ENCODE measurements around the gene TSEN2.
"Not testable (repeated sequence)": the region's sequence is repeated elsewhere in the genome, so short reads cannot be mapped to it uniquely, and the experiment has no call there.

Gene TSEN2

DNA sequence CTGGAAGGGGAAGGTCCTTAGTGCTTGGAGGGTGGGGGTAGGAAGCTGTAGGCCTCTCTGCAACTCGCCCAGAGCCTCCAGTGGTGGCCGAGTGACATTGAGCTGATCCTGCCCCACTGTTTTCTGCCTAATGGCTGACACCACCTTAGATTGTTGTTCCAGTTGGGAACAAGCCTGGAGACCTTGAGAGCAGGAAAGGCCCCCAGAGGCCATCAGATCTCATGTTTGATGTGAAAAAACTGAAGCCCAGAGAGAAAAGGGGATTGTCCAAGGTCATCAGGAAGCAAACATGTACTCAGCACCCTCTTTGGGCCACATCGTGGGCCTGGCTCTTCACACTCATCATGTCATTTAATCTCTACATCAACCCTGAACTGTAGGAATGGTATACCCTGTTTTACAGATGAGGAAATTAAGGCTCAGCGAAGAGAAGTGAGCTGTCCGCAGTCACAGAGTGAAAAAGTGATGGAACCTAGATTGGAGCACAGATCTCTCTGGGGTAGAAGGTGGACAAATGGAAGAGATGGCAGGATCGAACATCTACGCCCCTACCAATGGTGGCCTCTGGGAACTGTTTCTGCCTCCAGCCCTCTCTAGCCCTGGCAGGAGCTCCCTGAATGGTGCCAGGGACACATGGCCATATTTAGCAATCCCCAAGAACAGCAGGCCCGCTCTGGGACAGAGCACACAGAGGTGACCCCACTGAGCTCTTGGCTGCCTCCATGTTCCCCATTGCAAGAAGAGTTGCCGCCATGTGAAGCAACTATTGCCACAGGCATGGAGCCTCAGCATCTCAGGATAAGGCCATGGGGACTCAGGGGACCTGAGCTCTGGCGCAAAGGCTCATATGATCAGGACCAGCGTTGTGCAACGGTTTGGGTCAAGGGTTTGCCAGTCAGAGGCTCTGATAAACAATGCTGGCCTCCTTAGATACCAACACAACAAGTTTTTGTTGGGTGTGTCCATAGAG lies 31.6 kb upstream of the TSEN2 start:
- DNase-seq = no peak

DNA sequence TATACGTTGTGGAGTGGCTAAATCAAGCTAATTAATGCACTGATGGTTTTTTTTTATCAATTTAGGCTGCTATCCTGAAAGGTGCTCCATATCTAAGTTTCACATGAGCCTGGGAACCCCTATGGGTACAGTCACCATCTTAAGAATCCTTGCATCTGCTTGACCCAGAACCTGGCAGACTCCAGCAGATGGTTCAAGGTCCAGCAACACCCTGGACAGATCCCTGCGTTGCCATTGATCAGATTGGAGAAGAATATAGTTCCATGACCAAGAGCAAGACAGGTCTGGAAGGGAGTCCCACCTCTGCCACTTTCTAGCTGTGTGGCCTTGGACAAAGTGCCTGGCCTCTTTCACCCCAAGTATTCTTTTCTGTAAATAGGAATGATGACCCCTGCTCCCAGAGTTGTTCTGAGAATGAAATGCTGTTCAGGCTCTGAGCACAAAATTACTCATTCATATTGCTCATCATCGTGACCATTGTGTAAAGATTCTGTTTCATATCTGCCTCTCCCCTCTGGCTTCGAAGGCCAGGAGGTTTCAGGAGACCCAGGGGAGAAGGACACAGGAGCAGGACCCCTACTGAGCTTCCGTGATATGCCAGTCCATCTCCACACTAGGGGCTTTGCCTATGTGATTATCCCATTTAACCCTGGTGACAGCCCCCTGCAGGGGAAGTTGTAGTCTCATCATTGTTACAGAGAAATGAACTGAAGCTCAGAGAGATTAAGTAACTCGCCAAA lies 30.0 kb upstream of the TSEN2 start:
- no peak for DNase-seq

DNA sequence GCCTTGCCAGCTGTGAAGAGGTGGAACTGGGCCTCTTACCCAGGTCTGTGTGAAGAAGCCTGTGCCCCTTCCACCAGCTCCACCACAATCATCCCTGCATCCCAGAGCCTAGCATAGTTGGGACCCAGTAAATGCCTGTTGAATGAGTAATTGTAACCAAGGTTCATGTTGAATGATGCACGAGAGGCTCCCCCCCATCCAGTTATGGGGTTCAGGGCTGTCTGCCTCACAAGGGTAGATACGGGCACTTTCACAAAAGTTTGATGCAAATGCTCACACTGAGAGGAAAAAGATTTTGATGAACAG lies 29.5 kb upstream of the TSEN2 start:
- DNase-seq = no peak

DNA sequence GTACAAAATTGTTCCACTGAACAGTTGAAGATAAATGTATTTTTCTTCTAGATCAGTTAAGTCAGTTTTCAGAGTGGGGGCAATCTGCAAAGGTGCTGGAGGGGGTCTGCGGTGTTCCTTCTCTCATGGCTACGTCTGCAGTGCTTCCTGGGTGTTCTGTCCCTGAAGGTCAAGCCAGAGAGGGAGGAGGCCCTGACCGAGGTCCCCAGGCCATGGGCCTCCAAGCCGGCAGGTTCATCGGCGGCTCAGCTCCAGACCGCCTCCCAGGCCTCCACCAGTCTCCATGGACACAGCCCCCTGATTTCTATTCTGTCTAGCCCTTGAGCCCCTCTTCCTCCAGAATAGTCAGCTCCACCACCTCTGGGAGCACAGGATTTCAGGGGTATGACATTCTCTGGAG lies 28.5 kb upstream of the TSEN2 start:
- DNase-seq = no peak

DNA sequence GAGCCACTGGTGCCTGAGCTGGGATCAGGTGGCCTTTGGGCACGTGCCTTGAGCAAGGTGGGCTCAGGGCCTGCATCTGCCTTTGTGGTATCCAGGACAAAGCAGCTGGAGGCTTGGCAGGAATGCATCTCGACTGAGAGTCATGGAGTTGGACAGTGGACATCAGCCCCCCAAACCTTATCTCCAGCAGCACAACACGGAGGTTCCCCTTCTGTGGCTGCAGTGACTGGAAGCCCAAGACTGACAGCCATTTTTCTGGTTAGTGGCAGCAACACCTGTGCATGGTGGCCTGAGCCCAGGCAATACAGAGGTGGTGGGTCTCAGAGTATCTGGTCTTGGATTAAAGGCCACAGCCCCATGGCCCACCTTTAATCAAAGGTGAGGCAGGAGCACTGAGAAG lies 27.8 kb upstream of the TSEN2 start:
- DNase-seq = no peak

DNA sequence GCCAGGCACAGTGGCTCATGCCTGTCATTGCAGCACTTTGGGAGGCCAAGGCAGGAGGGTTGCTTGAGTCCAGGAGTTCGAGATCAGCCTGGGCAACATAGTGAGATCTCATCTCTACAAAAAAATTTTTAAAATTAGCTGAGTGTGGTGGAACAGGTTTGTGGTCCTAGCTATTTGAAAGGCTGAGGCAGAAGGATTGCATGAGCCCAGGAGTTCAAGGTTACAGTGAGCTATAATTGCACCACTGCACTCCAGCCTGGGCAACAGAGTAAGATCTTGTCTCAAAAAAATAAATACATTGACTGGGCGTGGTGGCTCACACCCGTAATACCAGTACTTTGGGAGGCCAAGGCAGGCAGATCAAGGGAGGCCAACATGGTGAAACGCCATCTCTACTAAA lies 26.9 kb upstream of the TSEN2 start:
- DNase-seq = not testable (repeated sequence)

DNA sequence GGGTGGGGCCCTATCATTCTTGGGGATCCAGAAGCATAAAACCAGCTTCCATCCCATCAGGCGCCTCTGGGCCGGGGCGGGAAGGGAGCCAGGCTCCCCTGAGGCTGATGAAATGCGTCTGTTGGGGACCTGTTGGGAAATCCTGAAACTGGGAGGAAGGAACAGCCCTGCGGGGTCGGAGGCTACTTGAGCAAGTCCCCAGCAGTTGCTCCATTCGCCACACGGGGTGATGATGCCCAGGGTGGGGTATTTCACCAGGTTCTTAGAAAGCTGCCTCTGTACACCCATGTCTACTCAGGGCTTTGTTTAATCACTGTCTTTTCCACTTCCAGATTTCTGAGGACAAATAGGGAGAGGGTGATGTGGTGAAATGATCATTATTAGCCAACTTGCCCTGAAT lies 25.4 kb upstream of the TSEN2 start:
- no peak for DNase-seq

DNA sequence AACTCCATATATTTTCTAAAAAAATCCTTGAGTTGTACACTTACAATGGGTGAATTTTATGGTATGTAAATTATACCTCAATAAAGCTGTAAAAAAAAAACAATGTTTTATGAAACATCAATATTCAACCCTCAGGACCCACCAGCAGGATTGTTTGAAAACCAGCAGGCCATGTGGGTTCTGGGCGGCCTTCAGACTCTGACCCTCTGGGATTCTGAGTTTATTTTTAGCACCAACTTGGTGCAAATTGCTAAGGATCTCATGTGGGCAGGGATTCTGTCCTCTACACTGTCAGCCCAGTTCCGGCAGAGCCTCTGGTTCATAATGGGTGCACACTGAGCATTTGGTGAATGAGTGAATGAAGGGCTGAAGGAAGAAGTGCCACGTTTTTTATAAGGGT lies 24.2 kb upstream of the TSEN2 start:
- DNase-seq = no peak

DNA sequence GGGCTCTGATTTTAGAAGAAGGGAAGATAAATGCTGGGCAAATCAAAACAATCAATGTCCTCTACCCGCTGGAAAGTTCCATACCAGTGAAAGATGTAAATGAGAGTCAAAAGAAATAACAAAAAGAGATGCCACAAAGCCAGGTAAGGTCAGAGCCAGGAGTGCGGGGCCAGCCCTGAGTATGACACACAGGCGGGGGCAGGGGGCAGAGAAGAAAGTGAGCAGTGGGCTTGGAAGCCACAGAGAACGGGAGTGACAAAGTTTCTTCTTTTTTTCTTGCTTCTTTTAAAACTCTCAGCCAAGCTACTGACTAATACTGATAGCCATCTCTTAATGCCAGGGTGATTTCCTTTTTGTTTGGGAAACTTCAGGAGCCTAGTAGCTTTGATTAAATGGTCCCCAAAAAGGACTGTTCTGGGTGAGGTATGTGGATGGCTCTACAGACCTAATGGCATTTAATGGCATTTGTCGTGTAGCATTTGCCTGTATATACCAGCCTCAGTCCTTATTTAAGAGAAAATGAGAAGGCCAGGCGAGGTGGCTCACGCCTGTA lies 23.1 kb upstream of the TSEN2 start:
- no peak for DNase-seq

DNA sequence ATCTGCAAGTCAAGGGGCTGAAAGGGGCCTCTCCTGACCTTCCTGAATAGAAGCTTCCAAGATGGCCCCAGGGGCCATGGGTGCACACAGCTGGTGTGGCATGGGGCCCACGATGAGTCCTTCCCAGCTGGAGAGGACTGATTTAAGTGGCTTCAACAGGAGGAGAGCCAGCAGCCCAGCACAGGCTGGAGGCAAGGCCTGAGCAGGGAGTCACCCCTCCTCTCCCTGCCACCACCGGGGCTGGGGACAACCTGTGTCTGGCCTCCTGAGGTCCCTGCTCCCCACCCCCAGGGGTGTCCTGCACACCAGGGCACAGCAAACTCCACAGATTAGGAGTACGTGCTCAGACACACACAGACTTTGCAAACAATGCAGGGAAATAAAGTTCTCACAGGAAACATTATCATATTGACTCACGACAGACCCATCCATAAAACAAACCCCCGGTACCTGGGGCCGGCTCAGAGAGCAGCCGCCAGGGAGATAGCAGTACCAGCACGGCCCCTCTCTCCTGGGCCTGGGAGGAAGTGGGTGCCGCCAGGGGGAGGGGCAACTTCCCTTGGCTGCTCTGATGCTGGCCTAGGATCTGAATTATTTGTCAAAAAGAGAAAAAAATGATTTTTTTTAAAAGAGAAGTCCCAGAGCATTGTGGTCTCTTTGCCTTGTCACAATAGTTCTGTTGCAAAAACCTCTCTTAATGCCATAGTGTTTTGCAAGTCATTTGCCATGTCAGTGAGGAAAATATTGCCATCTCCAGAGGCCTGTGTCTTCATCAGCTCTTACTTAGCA lies 21.9 kb upstream of the TSEN2 start:
- no peak for DNase-seq

DNA sequence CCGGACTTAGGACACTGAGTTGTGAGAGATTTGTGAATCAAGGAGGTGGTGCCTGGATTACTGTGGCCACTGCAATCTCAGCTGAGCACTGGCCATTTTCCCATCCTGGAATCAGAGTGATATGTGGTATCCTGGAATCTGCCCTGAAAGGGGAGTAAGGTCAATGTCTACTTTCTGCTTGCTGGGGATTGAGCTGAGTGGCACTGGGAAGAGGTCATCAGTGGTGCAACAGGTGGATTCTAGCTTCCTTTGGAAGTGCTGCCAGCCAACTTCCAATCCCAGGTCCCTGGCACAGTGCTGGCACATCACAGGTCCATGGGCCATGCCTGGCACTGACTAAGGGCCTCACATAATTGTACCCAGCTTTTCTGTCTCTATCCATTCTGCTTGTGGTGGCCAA lies 20.6 kb upstream of the TSEN2 start:
- no peak for DNase-seq

DNA sequence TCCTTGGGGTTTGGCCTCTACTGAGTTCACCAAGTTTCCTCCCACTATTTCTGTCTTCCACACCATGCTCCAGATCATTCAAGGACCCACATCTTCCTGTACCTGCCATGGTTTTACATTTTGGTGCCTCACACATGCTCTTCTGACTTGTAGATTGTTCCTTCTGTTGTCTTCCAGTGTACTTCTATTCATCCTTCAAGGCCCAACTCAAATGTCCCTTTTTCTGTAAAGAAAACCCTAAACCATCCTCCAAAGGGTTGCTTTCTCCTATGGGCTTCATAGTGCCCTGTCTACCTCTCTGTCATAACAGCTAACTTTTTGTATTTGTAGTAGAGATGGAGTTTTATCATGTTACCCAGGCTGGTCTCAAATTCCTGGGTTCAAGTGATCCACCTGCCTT lies 20.1 kb upstream of the TSEN2 start:
- no peak for DNase-seq

DNA sequence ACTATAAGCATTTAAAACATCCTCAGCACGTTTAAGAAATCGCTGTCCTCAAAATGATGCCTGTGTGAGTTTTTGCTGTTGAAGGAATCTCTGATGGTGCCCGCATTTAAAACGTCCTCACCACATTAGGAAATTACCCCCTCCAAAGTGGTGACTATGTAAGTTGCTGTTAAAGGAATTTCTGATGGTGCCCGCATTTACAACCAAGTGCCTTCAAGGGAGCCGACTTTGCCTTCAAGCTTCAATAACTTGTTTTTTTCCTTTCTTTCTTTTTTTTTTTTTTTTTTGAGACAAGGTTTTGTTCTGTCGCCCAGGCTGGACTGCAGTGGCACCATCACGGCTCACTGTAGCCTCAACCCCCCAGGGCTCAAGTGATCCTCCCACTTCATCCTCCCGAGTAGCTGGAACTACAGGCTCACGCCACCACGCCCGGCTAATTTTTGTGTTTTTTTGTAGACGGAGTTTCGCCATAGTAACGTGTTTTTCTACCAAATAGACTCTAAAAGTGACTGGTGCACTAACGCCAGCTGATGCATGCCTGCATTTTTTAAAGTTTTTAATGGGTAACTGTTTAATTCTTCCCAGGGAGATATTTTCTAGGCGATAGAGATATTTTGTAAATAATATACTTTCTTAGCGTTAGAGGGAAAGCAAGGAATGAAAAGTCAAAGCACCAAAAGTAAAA lies 19.0 kb upstream of the TSEN2 start:
- DNase-seq = no peak

DNA sequence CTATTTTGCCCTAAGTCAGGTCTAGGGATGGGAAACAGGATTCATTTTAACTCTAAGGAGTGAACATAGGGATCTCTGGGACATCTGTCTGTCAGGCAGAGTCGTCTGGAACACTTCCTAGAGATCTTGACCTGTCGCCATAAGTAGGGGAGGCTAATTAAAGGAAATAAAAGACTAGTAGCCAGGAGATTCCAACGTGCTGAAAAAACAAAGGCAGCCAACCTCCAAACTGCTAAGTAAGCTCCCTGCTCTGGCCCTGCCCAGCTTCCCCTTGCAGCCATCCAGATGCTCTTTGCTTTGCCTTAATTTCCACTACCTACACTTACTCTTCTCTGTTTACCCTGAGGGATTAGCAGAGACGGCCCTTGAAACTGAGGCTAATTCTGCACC lies 18.4 kb upstream of the TSEN2 start:
- DNase-seq = no peak

DNA sequence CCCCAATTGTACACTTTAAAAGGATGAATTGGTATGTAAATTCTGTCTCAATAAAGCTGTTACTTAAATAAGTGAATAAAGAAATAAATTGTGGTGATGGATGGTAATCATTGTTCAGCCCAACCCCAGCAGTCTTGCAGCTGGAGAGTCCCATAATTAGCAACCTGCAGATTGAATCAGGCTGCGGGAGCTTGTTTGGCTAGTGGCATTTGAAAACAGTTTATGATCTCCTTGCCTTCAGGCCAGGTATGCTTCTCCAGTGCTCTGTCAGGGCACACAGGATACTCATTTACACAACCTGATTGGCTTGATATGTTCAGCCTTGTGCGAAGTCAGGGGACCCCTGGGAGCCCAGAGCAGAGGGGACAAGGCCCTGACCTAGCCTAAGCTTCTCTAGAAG lies 16.5 kb upstream of the TSEN2 start:
- DNase-seq = no peak

DNA sequence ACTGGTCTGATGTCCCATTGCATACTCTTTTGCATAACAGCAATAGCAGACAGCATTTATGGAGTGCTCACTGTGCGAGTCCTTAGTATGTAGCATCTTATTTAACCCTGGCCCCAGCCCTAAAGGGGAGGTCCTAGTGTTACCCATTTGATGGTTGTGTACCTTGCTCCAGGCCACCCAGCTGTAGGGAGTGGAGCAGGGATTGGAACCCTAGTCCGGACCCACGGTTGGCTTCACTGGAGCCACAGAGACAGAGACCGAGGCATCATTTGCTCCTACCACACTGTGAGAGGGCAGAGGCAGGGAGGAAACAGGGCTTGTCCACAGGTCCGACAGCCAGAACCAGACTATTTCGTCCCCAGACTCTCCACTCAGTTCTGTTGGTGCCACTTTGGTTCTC lies 16.0 kb upstream of the TSEN2 start:
- DNase-seq = no peak

DNA sequence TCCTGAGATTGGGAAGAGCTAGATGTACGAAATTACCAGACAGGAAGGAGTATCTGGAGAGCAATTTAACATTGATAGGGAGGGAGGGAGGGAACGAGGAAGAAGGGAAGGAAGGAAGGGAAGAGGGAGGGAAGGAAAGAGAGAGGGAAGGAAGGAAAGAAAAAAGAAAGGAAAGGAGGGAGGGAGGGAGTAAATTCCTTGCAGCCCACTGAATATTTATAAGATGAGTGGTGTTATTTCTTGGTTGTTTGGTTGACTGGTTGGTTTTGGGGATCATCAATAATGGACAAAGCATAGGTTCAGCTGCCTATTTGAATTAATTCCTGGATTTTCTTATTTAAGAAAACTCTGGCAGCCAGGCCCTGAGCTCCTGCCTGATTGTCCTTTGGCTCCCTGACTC lies 15.5 kb upstream of the TSEN2 start:
- DNase-seq = no peak

DNA sequence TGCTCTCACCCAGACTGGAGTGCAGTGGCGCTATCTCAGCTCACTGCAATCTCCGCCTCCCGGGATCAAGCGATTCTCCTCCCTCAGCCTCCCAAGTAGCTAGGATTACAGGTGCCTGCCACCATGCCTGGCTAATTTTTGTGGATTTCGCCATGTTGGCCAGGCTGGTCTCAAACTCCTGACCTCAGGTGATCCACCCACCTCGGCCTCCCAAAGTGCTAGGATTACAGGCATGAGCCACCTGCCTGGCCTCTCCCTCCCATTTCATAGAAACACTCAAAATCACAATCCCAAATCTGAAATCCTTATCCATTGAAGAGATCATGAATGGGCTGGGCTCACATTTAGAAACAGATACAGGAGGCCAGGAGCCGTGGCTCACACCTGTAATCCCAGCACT lies 15.1 kb upstream of the TSEN2 start:
- DNase-seq = not testable (repeated sequence)

DNA sequence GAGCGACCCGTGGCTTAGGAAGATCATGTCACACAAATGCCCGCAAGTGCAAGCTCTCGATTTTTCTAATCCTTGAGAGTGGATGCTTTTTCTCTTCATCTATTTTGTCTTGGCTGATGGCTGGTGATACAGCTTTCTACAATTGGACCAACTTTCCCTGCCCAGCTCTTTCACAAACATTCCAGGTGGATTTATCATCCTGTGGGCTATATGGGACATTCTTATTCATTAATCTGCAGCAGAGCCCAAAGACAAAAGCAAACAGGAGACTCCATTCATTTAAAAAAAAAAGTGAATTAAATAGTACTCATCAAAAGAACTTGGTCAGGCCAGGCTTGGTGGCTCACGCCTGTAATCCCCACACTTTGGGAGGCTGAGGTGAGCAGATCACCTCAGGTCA lies 14.2 kb upstream of the TSEN2 start:
- DNase-seq = no peak

DNA sequence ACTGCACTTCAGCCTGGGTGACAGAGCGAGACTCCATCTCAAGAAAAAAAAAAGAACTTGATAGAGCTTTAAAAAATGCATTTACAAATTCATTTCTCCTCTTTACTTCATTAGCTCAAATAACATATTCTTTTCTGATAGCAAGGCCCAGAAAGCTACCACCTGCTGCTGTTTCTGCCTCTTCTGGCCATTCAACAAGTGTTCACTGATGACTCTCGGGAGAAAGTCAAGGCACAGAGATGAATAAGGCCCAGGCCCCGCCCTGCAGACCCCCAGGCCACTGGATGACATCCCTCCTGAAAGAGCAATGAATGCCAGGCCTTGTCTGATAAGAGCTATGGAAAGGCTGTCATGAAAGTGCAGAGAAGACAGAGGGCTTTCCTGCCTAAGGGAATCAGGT lies 13.6 kb upstream of the TSEN2 start:
- DNase-seq = no peak

DNA sequence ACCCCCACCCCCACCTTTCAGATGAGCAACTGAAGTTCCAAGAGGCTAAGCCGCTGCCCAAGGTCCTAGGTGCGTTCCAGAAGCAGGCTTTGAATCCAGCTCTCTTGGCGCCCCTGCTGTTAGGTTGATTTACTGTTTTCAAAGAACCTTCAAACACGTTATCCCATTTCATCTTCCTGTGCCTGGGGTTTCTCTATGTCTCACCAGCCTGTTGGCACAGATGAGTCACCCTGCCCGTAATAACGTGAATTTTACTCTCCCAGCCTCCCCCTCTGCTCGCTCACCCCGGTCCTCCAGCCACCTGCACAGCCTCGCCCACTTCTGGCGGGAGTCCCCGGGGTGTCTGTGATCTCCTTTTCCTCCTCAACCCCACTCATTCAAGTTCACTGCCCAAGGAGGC lies 13.0 kb upstream of the TSEN2 start:
- DNase-seq = peak; percentile 60

DNA sequence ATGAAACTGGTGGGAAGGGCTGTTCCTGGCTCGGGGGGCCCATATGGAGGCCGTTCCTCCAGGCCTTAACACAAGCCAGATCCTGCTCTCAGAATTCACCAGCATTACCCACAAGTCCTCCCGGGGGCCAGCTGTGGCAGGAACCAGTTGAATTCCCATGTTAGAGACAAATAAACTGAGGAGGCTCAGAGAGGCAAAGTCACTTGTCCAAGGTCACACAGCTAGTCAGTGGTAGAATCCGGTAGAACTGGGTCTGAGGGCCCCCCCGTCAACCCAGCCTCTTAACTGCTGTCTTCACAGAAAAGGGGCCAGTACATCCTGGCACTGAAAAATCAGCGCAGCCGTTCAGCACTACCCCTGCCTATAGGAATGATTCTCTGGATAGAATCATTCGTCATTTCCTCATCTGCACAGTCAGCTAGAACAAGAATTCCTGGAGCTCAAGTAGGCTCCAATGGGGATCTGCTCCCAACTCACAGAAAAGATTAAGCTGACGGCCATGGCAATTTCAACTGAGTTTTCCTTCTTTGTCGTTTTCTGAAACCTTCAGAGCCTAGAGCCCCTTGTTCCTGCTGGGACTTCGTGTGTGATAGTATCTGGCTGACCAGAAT lies 12.2 kb upstream of the TSEN2 start:
- DNase-seq = no peak

Data from stimulated activated CD4-positive, alpha-beta T cell treated with anti-CD3 and anti-CD28 coated beads, Interleukin-4, amount 100 ng/mL, for 1 hour (primary cell).